ENCODE measurements around the gene CCNL2. TPM values are rescaled to one million over a fixed set of nuclear protein-coding genes. Genes with fewer than 3 reads are reported as not detected.
A peak's percentile ranks its signal among the peaks of the same experiment; 100 is the strongest.
"Not testable (repeated sequence)": the region's sequence is repeated elsewhere in the genome, so short reads cannot be mapped to it uniquely, and the experiment has no call there.

Gene CCNL2
- total RNA-seq, 1 donor from 2014 or later: 134 TPM

DNA sequence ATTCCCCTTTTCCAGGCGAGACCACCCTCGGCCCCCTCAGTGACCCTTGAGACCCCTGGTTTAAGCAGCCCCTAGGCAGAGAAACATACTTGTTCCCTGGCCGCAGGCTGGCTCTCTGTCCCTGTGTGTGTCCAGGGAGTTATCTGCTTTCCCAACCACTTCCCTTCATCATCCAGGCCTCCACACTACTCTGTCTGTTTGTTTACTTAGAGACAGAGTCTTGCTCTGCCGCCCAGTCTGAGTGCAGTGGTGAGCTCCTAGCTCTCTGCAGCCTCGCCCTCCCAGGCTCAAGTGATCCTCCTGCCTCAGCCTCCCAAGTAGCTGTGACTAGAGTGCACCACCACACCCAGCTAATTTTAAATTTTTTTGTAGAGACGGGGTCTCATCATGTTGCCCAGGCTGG is 30.5 kb upstream of the CCNL2 start:
- H3K36me3 ChIP-seq (ENCODE audit: control insufficient read depth, insufficient read depth, low read length): no peaks in the 10 kb centered on the region
- no peak for TF ChIP-seq CTCF (IDR thresholded peaks at IDR 0.05; ENCODE audit: insufficient read depth, low read length, poor library complexity, severe bottlenecking)
- no peak overlapping the region for H3K4me3 ChIP-seq (ENCODE audit: low read depth, low read length)
- DNase-seq (ENCODE audit: low read depth): no peak
- peaks cover 4% of the 10 kb centered on the region for H3K27me3 ChIP-seq (ENCODE audit: control insufficient read depth, insufficient read depth, low read length)

DNA sequence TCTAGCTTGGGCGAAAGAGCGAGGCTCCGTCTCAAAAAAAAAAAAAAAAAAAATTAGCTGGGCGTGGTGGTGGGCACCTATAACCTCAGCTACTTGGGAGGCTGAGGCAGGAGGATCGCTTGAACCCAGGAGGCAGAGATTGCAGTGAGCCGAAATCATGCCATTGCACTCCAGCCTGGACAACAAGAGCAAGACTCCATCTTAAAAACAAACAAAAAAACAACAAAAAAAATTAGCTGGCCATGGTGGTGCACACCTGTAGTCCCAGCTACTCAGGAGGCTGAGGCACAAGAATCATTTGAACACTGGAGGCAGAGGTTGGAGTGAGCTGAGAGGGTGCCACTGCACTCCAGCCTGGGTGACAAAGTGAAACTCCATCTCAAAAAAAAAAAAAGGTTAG is 29.8 kb upstream of the CCNL2 start:
- not testable (repeated sequence) for H3K27me3 ChIP-seq (ENCODE audit: control insufficient read depth, insufficient read depth, low read length); DNase-seq (ENCODE audit: low read depth); H3K4me3 ChIP-seq (ENCODE audit: low read depth, low read length); H3K36me3 ChIP-seq (ENCODE audit: control insufficient read depth, insufficient read depth, low read length)

DNA sequence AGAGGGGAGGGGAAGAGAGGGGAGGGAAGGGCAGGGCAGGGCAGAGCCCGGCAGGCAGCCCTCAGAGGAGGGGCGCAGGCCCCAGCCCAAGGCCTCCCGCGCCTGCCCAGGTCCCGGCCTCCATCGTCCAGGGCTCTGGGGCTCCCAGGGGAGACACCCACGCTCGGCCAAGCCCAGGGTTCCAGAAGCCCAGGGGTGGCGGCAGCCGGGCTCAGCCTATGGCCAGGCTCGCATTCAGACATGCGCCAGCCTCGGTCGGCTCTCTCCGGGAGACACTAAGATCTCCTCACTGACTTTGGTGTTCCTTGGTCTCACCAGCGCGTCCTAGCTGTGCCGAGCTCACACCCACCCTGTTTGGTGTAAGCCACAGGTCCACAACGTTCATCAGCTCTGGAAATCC is 29.0 kb upstream of the CCNL2 start:
- no peak for DNase-seq (ENCODE audit: low read depth)
- H3K27me3 ChIP-seq (ENCODE audit: control insufficient read depth, insufficient read depth, low read length): peaks cover 4% of the 10 kb centered on the region
- H3K4me3 ChIP-seq (ENCODE audit: low read depth, low read length): no peak overlapping the region
- H3K36me3 ChIP-seq (ENCODE audit: control insufficient read depth, insufficient read depth, low read length): no peaks in the 10 kb centered on the region
- TF ChIP-seq CTCF (IDR thresholded peaks at IDR 0.05; ENCODE audit: insufficient read depth, low read length, poor library complexity, severe bottlenecking): no peak

- no peak for DNase-seq (ENCODE audit: low read depth)
- Histone ChIP-seq H3K27me3 (ENCODE audit: control insufficient read depth, insufficient read depth, low read length) (peaks cover 4% of the 10 kb centered on the region), H3K36me3 (ENCODE audit: control insufficient read depth, insufficient read depth, low read length) (no peaks in the 10 kb centered on the region), H3K4me3 (ENCODE audit: low read depth, low read length) (peak overlapping the region; percentile 28)
- no peak for TF ChIP-seq CTCF (IDR thresholded peaks at IDR 0.05; ENCODE audit: insufficient read depth, low read length, poor library complexity, severe bottlenecking)
Observed at GRCh38 chr1:1427820-1428148, 28.6 kb upstream of the CCNL2 start.

DNA sequence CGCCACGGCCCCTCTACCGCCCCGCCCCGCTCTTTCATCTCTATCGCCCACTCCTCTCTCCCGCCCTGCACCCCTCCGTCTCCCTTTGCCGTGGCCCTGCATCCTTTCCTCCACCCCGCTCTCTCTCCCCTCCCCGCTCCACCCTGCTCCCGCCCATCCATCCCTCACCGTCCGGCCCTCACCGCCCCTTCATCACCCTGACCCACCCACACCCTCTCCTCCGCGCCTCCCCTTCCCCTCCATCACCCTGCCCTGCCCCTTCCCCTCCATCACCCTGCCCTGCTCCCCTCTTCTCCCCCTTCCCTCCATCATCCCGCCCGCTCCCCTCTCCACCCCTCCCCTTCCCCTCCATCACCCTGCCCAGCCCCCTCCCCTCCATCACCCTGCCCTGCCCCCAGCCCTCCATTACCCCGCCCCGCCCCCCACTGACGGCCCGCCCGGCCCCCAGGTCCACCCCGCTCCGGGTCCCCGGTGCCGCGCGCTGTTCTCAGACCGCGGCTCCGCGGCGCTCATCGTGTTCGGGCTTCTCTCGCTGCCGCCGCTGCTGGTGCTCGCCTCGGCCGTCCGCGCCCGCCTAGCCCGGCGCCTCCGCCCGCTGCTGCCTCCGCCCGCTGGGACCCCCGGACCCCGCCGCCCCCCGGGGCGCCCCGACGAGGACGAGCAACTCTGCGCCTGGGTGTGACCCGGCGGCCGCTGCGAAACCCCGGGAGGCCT is 28.1 kb upstream of the CCNL2 start:
- no peak for DNase-seq (ENCODE audit: low read depth)
- Histone ChIP-seq H3K36me3 (ENCODE audit: control insufficient read depth, insufficient read depth, low read length) (no peaks in the 10 kb centered on the region), H3K4me3 (ENCODE audit: low read depth, low read length) (peak overlapping the region; percentile 28), H3K27me3 (ENCODE audit: control insufficient read depth, insufficient read depth, low read length) (peaks cover 4% of the 10 kb centered on the region)
- no peak for TF ChIP-seq CTCF (IDR thresholded peaks at IDR 0.05; ENCODE audit: insufficient read depth, low read length, poor library complexity, severe bottlenecking)

- peaks cover 4% of the 10 kb centered on the region for H3K27me3 ChIP-seq (ENCODE audit: control insufficient read depth, insufficient read depth, low read length)
- H3K36me3 ChIP-seq (ENCODE audit: control insufficient read depth, insufficient read depth, low read length): no peaks in the 10 kb centered on the region
- no peak overlapping the region for H3K4me3 ChIP-seq (ENCODE audit: low read depth, low read length)
- TF ChIP-seq CTCF (IDR thresholded peaks at IDR 0.05; ENCODE audit: insufficient read depth, low read length, poor library complexity, severe bottlenecking): no peak
- no peak for DNase-seq (ENCODE audit: low read depth)
Observed at GRCh38 chr1:1426496-1427105, 27.5 kb upstream of the CCNL2 start.
